HG03039 (cell line): ENCODE data around the gene NIPA2.

Source experiments
- ATAC-seq: cut with Tn5 transposase; IDR thresholded peaks from one replicate; pipeline ENCODE4 v1.9.1; 2021; ENCODE audit warnings: mild to moderate bottlenecking, moderate library complexity; ENCODE audit not compliant: unreplicated experiment

The NIPA2 gene

DNA sequence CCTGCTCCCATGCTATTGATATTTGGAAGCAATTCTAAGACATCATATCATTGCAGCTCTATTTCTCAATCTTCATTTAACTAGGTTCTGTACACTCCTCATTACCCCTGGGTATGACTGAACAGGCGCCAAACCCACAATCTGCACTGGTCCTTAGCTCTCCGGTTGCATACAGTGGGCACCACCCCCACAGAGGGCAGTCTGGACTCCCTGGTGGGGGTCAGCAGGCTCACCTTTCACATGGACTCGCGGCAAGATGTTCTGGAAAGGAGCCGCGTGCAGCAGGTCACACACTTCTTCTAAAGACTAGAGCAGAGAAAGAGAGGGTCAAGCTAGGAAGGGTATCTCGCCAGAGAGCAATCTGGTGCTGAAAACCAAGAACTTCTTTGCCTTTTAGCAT is 36.5 kb downstream of the NIPA2 start:
- no peak for ATAC-seq

DNA sequence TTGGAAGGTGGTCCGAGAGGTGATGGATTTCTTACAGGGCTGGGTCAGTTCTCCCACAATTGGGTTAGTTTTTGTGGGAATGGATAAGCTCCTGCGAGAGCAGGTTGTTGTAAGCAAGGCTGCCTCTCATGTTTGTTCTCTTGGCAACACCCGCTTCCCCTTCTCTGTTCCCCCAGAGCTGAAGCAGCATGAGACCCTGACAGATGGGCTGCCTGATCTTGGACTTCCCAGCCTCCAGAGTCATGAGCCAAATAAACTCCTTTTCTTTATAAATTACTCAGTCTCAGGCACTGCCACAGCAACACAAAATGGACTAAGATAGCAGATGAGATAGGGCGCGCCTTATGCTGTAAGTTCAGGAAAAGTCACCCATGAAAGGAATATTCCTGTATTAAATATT is 38.7 kb downstream of the NIPA2 start:
- ATAC-seq: no peak

DNA sequence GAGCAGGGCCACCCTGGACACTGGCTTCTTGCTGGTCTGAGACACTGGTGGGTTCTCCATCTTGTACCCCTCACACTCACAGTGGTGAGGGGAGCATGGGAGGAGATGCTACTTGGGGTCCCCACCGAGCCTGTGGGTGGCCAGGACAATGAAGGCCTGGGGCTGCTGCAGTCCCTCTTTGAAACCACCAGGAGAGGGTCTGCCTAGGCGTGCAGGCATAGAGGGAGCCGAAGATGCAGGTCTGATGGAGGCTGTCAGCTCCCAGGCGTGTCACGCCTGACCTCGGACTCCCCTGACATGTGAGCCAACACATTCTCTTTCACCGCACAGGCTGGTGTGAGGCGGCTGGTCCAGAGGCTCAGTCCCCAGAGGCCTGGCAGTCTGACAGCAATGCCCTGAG is 39.1 kb downstream of the NIPA2 start:
- no peak for ATAC-seq

DNA sequence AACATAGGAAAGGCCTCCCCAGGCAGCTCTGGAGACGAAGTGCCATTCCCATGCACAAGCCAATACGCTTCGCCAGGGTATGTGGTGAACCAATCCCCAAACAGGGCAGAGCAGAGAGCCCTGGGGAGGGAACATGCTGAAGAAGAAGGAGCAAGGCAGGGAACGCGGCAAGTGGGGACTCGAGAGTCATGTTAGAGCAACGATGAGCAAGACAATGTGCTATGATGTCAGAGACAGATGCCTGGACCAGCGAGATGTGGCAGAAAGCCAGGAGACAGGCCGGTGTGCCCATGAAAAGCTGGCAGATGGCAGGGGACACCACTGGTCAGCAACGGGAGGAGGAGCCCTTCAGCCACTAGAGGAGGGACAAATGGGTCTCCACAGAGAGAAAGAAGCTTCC is 39.6 kb downstream of the NIPA2 start:
- ATAC-seq: no peak

DNA sequence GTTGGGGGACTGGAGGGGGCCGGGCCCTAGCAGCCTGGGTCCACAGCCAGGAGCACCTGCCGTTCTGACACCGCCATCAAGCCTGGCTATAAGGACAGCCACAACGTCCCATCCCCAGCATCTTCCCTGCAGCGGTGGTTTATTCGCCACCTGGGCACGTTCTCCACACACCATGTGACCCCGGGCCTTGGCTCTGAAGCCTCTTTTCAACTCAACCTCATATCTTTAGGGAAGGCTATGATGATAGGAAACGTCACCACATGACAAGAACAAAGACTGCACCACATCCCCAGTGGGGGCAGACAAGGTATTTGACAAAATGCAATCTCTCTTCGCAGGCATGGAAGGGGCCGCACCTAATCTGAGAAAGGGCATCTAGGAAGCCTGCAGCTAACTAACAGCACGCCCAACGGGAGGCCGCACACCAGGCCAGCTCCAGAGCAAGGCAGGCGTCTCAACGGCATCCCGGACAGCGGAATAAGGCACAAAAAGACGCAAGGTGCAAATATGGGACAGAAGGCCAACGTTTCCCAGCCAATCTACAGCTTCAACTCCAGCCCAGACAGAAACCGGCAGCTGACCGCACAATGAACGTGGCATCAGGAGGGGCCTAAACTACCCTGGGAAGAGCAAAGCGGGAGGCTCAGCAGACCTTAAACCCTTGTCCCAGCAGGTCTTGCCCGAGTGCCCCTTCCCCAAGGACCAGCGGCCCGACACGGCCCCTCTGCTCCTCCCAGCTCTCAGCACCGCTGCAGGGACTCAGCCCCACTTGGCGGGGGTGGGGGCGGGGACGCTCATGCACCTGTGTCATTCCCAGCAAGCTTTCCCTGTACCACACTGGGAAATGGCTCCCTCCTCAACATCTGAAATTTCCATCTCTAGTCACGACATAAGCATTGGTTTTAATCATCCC is 41.9 kb downstream of the NIPA2 start:
- no peak for ATAC-seq

DNA sequence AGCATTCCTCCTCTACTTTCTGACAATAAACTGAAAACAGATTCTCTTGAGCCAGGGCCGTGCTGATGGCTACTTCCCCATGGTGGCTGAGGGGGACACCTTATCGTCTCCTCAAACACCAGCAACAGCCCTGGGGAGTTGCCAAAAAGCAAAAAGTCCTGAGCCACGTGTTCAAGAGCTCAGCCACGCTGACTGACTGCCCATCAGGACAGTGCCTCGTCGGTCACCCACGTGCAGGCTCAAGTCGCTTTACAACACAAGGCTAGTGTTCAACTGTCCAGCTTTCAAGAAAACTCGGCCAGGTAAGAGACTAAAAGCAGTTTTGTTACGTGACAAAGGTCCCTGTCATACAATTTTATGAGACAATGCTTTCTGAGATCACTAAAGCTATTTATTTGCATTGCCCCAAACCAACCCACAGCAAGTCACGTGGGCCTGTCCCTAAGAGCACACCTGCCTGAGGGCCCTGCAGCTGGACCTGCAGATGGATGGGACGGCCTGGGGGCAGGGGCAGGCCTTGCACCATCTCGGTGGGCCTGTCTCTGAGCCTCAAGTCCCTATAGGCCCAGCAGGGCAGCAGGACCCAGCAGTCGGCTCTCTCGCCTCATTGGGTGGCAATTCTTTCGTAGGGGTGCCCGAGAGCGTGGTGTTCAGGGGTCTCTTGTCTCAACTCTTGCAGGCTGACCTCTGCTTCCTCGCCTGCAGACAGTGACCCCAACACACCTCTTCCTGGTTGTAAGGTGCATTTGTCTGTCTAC is 42.7 kb downstream of the NIPA2 start:
- no peak for ATAC-seq

DNA sequence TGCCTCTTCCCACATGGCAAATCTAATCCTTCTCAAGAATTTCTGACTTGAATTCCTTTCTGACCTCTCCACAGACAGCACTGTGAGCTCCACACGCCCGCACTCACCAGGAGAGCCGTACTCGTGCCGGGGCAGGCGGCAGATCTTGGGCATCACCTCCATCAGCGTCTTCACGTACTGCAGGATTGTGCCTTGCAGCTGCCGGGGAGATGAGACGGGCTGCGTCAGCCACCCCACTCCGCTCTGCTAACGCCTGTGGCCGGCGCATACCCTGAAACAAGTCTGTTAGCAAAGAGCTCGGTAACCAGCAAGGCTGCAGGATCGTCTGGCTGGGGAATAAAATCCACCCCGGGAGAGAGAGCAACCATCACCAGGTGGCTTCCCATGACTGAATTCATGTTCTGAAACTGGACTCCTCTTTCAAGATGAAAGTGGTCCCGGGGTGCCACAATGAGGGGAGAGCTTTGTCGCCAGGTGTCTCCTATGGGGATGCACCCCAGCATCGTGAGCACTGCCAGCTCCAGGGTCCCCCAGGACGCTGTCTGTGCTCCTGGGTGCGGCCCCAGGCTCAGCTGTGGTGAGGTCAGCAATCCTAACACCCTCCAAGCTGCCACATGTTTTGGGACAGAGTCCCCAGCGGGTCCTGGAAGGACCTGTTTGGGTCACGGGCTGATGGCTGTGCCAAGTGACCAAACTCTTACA is 43.4 kb downstream of the NIPA2 start:
- ATAC-seq: no peak

DNA sequence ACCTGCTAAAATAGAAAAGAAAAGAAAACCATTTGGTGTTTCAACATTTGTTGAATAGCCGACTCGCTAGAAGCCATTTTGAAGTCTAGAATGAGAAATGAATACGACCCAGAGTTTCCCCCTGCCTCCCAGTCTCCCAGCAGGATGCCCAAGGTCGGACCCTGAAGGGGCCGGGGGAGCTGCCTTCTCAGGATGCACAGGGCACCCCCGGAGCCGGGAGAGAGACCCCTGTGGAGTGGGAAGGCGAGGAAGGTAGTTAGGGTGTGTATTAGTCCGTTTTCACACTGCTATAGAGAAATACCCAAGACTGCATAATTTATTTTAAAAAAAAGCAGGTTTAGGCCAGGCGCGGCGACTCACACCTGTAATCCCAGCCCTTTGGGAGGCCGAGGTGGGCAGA is 44.7 kb downstream of the NIPA2 start:
- ATAC-seq: no peak

DNA sequence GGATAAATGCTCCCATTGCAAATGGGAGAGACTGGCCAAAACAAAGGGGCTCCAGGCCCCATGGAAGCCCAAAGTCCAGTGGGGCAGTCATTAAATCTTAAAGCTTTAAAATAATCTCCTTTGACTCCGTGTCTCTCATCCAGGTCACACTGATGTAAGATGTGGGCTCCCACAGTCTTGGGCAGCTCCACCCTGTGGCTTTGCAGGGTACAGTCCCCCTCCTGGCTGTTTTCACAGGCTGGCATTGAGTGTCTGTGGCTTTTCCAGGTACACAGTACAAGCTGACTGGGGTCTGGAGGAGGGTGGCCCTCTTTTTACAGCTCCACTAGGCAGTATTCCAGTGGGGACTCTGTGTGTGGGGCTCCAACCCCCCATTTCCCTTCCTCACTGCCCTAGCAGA is 45.9 kb downstream of the NIPA2 start:
- ATAC-seq: no peak

DNA sequence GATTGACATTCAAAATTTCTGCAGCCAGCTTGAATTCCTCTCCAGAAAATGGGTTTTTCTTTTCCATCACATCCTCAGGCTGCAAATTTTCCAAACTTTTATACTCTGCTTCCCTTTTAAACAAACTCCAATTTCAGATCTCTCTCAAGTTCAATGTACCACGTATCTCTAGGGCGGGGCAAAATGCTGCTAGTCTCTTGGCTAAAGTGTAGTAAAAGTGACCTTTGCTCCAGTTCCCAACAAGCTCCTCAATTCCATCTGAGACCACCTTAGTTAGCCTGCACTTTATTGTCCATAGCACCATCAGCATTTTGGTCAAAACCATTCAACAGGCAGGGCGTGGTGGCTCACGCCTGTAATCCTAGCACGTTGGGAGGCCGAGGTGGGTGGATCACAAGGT is 46.7 kb downstream of the NIPA2 start:
- ATAC-seq: no peak

DNA sequence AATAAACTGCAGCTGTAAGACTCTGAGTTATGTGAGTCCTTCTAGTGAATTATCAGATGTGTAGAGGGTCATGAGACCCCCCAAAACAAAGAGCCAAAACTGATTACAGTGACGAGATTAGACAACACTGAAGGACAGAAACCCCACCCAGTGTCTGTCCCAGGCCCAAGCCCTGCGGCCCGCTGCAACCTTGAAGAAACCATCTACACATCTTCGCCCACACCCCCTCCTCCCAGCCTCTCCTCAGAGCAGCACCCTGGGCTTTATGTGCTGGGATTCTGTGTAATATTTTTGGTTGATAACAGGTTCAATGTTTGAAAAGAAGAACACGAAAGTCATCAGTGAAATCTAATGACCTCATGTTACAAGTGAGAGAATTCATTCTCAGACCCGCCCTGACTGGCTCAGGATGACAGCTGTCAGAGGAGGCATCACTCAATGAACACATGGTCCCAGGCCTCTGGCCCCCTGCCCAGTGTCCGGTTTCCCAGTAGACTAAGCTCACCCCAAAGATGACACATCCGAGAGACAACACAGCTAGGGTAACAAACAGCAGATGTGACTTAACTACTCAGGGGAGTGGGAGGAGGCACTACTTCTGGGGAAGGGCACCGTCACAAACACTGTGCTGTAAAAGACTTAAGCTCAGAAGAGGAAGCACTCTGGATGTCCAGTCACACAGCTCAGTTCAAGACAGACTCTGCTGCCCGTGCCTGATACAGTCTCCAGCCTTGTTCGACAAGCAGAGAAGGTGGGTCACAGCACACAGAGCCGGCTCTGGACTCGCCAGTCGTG is 48.9 kb downstream of the NIPA2 start:
- no peak for ATAC-seq

DNA sequence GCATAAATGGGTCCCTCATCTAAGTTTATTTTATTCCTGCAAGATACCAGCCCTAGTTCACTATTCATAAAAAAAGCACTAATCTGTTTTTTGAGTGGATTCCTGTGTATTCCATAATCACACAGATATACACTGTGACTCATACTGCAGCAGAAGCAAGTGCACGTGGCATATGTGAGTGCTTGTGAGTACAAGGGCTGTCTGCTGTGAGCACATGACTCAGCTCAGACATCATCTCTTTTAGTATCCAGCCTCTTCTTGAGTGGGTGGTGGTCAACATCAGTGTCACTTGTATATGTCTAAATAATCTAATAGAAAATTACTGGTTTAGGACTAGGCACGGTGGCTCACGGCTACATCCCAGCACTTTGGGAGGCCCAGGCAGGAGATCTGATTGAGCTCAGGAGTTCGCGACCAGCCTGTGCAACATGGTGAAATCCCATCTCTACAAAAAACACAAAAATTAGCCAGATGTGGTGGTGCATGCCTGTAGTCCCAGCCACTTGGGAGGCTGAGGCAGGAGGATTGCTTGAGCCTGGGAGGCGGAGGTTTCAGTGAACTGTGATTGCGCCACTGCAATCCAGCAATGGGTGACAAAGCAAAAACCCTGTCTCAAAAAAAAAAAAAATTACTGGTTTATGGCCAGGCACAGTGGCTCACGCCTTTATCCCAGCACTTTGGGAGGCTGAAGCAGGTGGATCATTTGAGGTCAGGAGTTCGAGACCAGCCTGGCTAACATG is 49.8 kb downstream of the NIPA2 start:
- ATAC-seq: no peak

DNA sequence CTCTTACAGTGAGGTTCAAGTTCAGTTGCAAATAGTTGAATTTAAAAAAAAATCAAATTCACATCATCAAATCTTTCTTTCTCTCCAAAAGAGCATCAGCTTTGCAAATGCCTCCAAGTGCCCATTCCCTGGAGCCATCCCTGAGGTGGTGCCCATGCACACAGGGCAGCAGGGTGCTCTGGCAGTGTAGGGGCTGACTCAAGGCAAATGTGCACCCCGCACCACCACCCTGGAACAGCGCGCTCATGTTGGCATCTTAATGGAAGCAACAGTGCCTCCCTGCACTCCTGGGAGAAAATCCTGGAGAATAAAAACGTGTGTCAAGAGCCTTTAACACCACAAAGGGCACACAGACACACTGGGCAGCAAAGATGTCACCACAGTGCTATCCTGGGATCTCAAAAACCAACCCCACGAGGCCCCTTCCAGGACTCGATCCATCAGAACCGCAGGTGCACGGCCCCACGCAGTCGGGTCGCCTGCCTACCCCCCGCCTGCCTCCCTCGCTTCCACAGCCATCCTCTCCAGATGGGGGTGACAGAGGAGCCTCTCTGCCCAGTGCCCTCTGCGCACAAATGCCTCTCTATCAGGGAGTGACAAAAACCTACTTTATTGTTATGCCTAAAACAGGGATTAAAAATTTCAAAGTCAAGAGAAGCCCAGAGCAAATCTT is 50.8 kb downstream of the NIPA2 start:
- ATAC-seq: no peak

DNA sequence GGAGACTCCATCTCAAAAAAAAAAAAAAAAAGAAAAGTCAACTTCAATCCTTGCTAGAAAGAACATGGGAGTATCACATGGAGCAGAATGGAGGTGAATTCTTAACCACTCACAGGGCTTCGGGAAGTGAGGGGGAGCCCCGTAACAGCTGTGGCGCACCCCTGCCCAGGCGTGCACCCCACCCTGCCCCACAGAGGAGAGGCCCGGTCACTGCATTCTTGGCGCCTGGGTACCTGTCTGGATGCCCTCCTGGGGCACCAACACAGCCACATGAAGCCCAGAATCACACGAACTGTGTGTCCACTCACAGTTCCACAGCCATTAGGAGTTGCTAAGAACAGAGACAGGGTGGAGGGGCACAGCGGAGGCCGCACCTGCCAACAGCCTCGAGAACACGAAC is 51.8 kb downstream of the NIPA2 start:
- ATAC-seq: no peak

DNA sequence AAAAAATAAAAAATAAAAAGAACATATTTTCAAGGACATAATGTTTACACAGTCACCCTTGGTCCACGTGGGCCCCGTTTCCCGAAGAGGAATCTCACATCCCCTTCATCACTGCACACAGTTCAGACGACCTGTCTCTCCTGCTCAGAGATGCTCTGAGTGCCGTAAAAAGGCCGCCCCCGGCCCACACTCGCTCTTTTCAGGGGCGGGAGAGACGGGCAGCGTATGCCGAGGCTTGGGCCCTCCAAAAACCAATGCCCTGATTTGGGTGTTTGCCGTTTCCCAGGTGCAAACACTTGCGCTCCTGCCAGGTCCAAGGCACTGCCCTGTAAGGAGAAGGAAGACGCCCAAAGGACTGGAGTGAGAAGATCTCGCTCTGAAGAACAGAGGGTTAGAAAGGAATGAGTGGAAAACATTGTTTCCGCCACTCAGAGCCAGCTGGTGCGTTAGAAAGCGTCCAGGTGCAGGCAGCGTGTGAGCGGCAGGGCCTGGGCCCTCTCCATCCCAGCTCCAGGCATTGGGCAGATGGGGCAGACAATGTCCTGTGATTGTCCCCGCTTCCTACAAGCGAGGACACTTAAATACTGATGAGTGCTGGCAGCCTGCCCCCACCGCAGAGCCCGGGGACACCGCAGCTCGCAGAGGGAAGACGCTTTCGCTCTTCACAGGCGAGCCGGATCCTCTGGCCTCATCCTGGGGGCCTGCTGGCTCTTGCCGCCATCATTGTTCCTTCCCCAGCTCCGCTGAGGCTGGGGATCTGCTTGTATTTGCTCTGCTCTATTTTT is 53.2 kb downstream of the NIPA2 start:
- ATAC-seq: no peak

DNA sequence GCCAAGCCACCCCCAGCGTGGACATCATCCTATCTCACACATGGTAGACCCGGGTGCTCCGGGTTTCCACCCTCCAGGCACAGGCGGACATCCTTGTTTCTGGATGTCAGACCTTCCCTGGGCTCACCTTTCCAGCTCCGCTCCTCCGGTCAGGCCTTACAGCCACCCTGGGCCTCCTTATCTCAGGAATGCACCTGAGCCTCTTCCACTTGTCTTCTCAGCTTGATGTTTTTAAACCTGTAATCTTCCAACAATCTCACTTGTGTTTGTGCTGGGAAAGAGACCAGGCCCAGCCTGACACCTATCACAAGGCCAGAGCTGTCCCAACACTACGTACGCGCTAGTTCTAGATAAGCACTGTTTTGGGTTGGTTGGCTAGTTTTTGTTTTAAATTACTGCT is 53.9 kb downstream of the NIPA2 start:
- no peak for ATAC-seq

DNA sequence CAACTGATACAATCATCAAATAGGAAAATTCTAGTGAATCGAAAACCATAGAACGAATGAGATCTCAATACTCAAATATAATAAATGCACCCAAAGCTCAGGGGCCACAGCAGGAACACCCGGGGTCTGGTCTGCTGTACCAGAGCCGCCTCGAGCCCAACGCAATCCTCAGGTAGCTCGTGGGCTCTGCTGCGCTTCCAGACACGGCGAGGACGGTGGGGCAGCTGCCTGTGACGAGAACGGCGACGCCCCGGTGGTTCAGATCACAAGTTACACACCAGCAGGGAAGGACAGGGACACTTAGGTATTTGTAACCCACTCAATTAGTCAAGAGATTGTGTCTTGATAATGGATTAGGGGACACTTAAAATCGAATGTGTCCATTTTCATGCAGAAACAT is 54.6 kb downstream of the NIPA2 start:
- no peak for ATAC-seq

DNA sequence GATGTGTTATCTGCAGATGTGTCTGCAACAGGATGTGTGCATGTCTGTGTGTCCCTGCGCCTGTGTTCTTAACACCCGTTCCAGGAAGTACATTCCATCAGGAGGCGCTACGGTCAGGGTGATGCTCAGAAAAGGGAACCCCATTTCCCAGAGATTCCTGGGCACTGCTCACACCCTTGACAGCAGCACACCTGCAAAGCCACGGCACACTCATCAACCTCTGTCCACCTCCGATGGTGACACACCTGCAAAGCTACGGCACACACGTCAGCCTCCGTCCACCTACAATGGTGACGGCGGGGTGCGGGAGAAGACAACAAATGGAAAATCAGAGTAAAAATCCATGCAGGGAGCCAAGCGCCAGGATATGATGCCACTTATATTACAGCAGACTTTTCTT is 55.4 kb downstream of the NIPA2 start:
- ATAC-seq: no peak
